H1 (cell line): ENCODE data around the gene ITGB4. TPM values are rescaled to one million over a fixed set of nuclear protein-coding genes. Genes with fewer than 3 reads are reported as not detected.

Experiments
- CBX8 ChIP-seq: fragments of 300-800, 300-1000 bp; sonication (generic); IDR thresholded peaks from 2 replicates; pipeline ENCODE4 v1.7.1; 2016; ENCODE audit warnings: low read depth, low read length, borderline replicate concordance
- CTCF ChIP-seq, 3 experiments: IDR thresholded peaks; 1 replicate in 2 of 3; 2 replicates in 1 of 3; pipeline versions ENCODE4 v1.5.1 to v1.6.1; 2011; ENCODE audit warnings: low read length in 3 of 3, mild to moderate bottlenecking in 3 of 3, inconsistent platforms in 2 of 3, low read depth in 1 of 3, moderate library complexity in 1 of 3; ENCODE audit not compliant: insufficient read depth in 1 of 3; ENCODE audit errors: control extremely low read depth in 1 of 3
- EGR1 ChIP-seq: IDR thresholded peaks from 2 replicates; pipeline ENCODE4 v1.6.1; 2011; ENCODE audit warnings: low read depth, low read length, borderline replicate concordance
- FOSL1 ChIP-seq: IDR thresholded peaks from 2 replicates; pipeline ENCODE4 v1.6.1; 2011; ENCODE audit warnings: mild to moderate bottlenecking, low read depth, low read length, moderate library complexity; ENCODE audit not compliant: insufficient read depth
- POU5F1 ChIP-seq: IDR thresholded peaks from 2 replicates; pipeline ENCODE4 v1.6.1; 2011; ENCODE audit warnings: low read depth, mild to moderate bottlenecking, low read length, moderate library complexity
- SP1 ChIP-seq: IDR thresholded peaks from 2 replicates; pipeline ENCODE4 v1.6.1; 2011; ENCODE audit warnings: low read depth, low read length
- SP4 ChIP-seq: IDR thresholded peaks from 2 replicates; pipeline ENCODE4 v1.6.1; 2012; ENCODE audit warnings: low read length, inconsistent platforms
- polyA plus RNA-seq, 7 experiments: library from polyadenylated mRNA; depleted of rRNA in 3 of 7; stranded (reverse) in 5 of 7; unstranded in 2 of 7; fragments of >200 nt in 5 of 7; fragments of 200-250 nt in 2 of 7; gene quantifications; 1 replicate in 5 of 7; 2 replicates in 1 of 7; 4 replicates in 1 of 7; pipeline versions ENCODE4 v1.2.1 to v1.2.3, GENCODE V29; 2011 to 2013; ENCODE audit warnings: missing spikeins in 2 of 7, mixed read lengths in 2 of 7
- total RNA-seq: library from RNA; stranded (reverse); fragmentation: NEBNext Ultra II Directional; extraction: Animal tissue kit (Norgen Biotek cat#: 25700); gene quantifications from 2 replicates; pipeline ENCODE4 v1.2.1, GENCODE V29; 2021

The ITGB4 gene
- total and polyA plus RNA-seq, 2 of the 8 experiments (the other 6 are each of a cell fraction or from before 2014, with no cell fraction given), result 5.2 to 5.6 TPM

GRCh38 chr17:75795820-75796607 lies 74.8 kb downstream of the ITGB4 start (continued):
- no peak for TF ChIP-seq CTCF (IDR thresholded peaks at IDR 0.05; ENCODE audit: control extremely low read depth in 1 of 3, insufficient read depth in 1 of 3, low read depth in 1 of 3, low read length in 3 of 3)
- no peak for TF ChIP-seq FOSL1
- no peak for TF ChIP-seq POU5F1
- TF ChIP-seq CBX8, result no peak
- TF ChIP-seq SP4, result no peak
- TF ChIP-seq EGR1, result no peak
- TF ChIP-seq SP1, result no peak
